GM23248 (cell line): ENCODE results near the gene CACNA2D2. TPM values are rescaled to one million over a fixed set of nuclear protein-coding genes. Genes with fewer than 3 reads are reported as not detected.
A peak's percentile ranks its signal among the peaks of the same experiment; 100 is the strongest.

Source experiments
- DNase-seq: peaks from one replicate; pipeline ENCODE4 v3.0.0-alpha.2; 2015
- H2AFZ ChIP-seq: fragments of 200-600 bp; sonication (generic); 2 replicates; pipeline ENCODE4 v1.6.1; 2016; ENCODE audit warnings: antibody characterized with exemption
- H3F3A ChIP-seq: fragments of 200-600 bp; sonication (generic); 2 replicates; pipeline ENCODE4 v1.6.1; 2016; ENCODE audit warnings: mild to moderate bottlenecking, antibody characterized with exemption, mixed run types; ENCODE audit not compliant: insufficient read depth
- H3K27ac ChIP-seq: fragments of 200-600 bp; sonication (generic); 2 replicates; pipeline ENCODE4 v1.5.1; 2016; ENCODE audit warnings: mild to moderate bottlenecking
- H3K27me3 ChIP-seq: fragments of 200-600 bp; sonication (generic); replicated peaks from 2 replicates; pipeline ENCODE4 v1.6.1; 2016; ENCODE audit warnings: mild to moderate bottlenecking; ENCODE audit not compliant: insufficient read depth
- H3K36me3 ChIP-seq: fragments of 200-600 bp; sonication (generic); 2 replicates; pipeline ENCODE4 v1.6.1; 2016; ENCODE audit warnings: low read depth, mild to moderate bottlenecking
- H3K4me1 ChIP-seq: fragments of 200-600 bp; sonication (generic); 2 replicates; pipeline ENCODE4 v1.6.1; 2016; ENCODE audit warnings: mild to moderate bottlenecking; ENCODE audit not compliant: insufficient read depth
- H3K4me2 ChIP-seq: fragments of 200-600 bp; sonication (generic); one replicate; pipeline ENCODE4 v1.6.1; 2016; ENCODE audit warnings: mild to moderate bottlenecking; ENCODE audit not compliant: unreplicated experiment
- H3K4me3 ChIP-seq: fragments of 200-600 bp; sonication (generic); 2 replicates; pipeline ENCODE4 v1.5.1; 2016; ENCODE audit warnings: mild to moderate bottlenecking
- H3K79me2 ChIP-seq: fragments of 200-600 bp; sonication (generic); 2 replicates; pipeline ENCODE4 v1.6.1; 2016; ENCODE audit warnings: mild to moderate bottlenecking; ENCODE audit not compliant: insufficient read depth
- H3K9ac ChIP-seq: fragments of 200-600 bp; sonication (generic); 2 replicates; pipeline ENCODE4 v1.6.1; 2016; ENCODE audit warnings: mild to moderate bottlenecking
- H3K9me2 ChIP-seq: fragments of 200-600 bp; sonication (generic); 2 replicates; pipeline ENCODE4 v1.6.1; 2016; ENCODE audit warnings: mixed run types, mild to moderate bottlenecking, moderate library complexity; ENCODE audit not compliant: insufficient read depth
- H3K9me3 ChIP-seq: fragments of 200-600 bp; sonication (generic); one replicate; pipeline ENCODE4 v1.6.1; 2017; ENCODE audit warnings: low read depth
- H4K20me1 ChIP-seq: fragments of 200-600 bp; sonication (generic); 2 replicates; pipeline ENCODE4 v1.6.0; 2016; ENCODE audit not compliant: insufficient read depth
- EZH2 ChIP-seq: fragments of 200-600 bp; sonication (generic); IDR thresholded peaks from 2 replicates; pipeline ENCODE4 v1.6.1; 2018; ENCODE audit warnings: antibody characterized with exemption, mild to moderate bottlenecking; ENCODE audit not compliant: insufficient read depth, poor library complexity, severe bottlenecking
- EZH2phosphoT487 ChIP-seq: fragments of 200-600 bp; sonication (generic); IDR thresholded peaks from 2 replicates; pipeline ENCODE4 v1.6.1; 2018; ENCODE audit warnings: antibody characterized with exemption, moderate library complexity, mild to moderate bottlenecking, low read depth; ENCODE audit not compliant: insufficient read depth
- WGBS, 2 experiments: methylation state at CpG; one replicate each; pipeline ENCODE4 v1.1.6; 2015 to 2017; ENCODE audit warnings: low lambda C conversion rate in 2 of 2, low coverage in 1 of 2; ENCODE audit errors: missing lambda C conversion rate in 2 of 2; 5-methylcytosine and 5-hydroxymethylcytosine counted together
- in situ Hi-C: fragments of 300-500 bp; cut with MboI; formaldehyde crosslinking; loops from 2 replicates; pipeline ENCODE4 v1.15.0; 2020
- polyA plus RNA-seq: library from polyadenylated mRNA; unstranded; fragments of >200 nt; fragmentation: Nextera tagmentation; extraction: Ambion mirVana; gene quantifications from 2 replicates; pipeline ENCODE4 v1.2.1, GENCODE V29; 2016
- total RNA-seq: library from RNA; depleted of rRNA; stranded (reverse); fragments of >200 nt; shearing (Covaris generic); gene quantifications from 2 replicates; pipeline ENCODE4 v1.2.3, GENCODE V29; 2014

CACNA2D2 gene
- total and polyA plus RNA-seq, 2 experiments from 2014 or later = not detected

GRCh38 chr3:50534681-50535330 is 31.4 kb upstream of the CACNA2D2 start:
- in situ Hi-C loops = loop anchor here (10.0 to 25.0 kb wide), 2 partner anchors 190 to 323 kb away; partner anchors contain the start of genes RASSF1, SLC38A3 and ZMYND10
- Histone ChIP-seq H3K4me2 (no peak overlapping the region), H3K4me1 (no peaks in the 10 kb centered on the region), H2AFZ (no peak overlapping the region), H4K20me1 (no peaks in the 10 kb centered on the region), H3K9me3 (no peaks in the 10 kb centered on the region), H3F3A (no peaks in the 10 kb centered on the region), H3K27me3 (peaks cover 28% of the 10 kb centered on the region), H3K9ac (no peak overlapping the region), H3K79me2 (no peaks in the 10 kb centered on the region), H3K27ac (no peak overlapping the region), H3K9me2 (no peaks in the 10 kb centered on the region), H3K36me3 (no peaks in the 10 kb centered on the region), H3K4me3 (no peak overlapping the region)
- WGBS, 2 experiments = 71 to 75% methylated on average over 9 of the region's 9 CpGs
- DNase-seq = peak; percentile 18
- no peak for TF ChIP-seq EZH2phosphoT487

DNA sequence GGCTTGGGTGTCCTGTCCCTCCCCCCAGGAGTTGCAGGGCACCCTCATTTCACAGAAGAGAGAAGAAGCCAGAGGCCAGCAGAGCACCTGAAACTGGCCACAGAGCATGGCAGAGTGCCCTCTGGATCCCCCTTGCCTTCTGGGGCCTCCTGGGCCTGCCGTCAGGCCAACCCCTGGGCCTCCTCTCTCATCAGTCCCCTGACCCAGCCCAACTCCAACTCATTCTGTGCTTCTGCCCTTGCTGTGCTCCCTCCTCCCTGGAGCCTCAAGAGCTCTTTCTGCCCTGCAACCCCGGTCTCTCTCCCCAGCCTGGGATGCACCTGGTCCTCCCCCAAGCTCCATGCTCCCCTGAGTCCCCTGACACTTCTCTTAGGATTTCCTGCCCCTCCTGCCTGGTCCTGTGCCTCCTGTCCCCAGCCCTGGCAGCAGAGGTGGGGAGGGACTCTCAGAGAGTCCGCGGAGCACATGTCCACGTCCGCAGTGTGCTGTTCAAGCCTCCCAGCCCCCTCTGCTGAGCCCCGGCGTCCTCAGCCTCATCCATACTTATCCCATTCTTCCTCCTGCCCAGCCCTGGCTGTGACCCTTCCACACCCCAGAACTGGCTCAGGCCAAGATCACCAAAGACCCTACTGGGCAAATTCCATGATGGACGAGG is 30.5 kb upstream of the CACNA2D2 start:
- H3K4me2 ChIP-seq = no peak overlapping the region
- in situ Hi-C loops = loop anchor here (10.0 to 25.0 kb wide), 2 partner anchors 189 to 322 kb away; partner anchors contain the start of genes RASSF1, SLC38A3 and ZMYND10
- H3K79me2 ChIP-seq = no peaks in the 10 kb centered on the region
- WGBS, 2 experiments = 73 to 74% methylated on average over 9 of the region's 9 CpGs
- H3K9me3 ChIP-seq = no peaks in the 10 kb centered on the region
- no peak overlapping the region for H2AFZ ChIP-seq
- H3K4me1 ChIP-seq = no peaks in the 10 kb centered on the region
- H3K27ac ChIP-seq = no peak overlapping the region
- no peaks in the 10 kb centered on the region for H3K9me2 ChIP-seq
- peaks cover 29% of the 10 kb centered on the region for H3K27me3 ChIP-seq
- TF ChIP-seq EZH2 (no peak), EZH2phosphoT487 (no peak)
- no peaks in the 10 kb centered on the region for H3K36me3 ChIP-seq
- H4K20me1 ChIP-seq = no peaks in the 10 kb centered on the region
- H3F3A ChIP-seq = no peaks in the 10 kb centered on the region
- no peak for DNase-seq
- no peak overlapping the region for H3K9ac ChIP-seq
- H3K4me3 ChIP-seq = no peak overlapping the region

DNA sequence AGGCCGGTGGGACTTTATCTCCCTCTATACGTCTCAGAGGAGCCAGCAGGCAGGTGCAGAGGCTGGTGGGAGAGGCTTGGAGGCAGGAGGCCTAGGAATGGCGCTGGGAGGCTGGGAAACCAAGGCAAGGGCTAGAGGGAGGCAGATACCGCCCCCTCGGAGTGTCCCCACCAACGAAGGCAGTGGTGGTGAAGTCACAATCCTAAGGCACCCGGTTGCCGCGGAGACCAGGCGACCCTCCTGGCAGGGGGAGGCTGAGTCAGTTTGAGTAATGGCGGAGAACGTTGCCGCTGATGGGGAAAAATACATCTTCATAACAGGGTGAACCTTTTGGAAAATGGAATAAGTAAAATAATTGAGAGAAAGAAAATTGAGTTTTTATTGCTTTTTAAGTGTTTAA is 29.9 kb upstream of the CACNA2D2 start:
- no peaks in the 10 kb centered on the region for H3K9me3 ChIP-seq
- H3K27ac ChIP-seq = no peak overlapping the region
- no peak overlapping the region for H3K9ac ChIP-seq
- no peak overlapping the region for H3K4me2 ChIP-seq
- TF ChIP-seq EZH2 (no peak), EZH2phosphoT487 (no peak)
- no peaks in the 10 kb centered on the region for H3K36me3 ChIP-seq
- 58 to 59% methylated on average over 13 of the region's 13 CpGs for WGBS, 2 experiments
- H3K9me2 ChIP-seq = no peaks in the 10 kb centered on the region
- no peaks in the 10 kb centered on the region for H3F3A ChIP-seq
- in situ Hi-C loops = loop anchor here (10.0 to 25.0 kb wide), 2 partner anchors 189 to 321 kb away; partner anchors contain the start of genes RASSF1, SLC38A3 and ZMYND10
- no peaks in the 10 kb centered on the region for H4K20me1 ChIP-seq
- peaks cover 24% of the 10 kb centered on the region for H3K27me3 ChIP-seq
- H2AFZ ChIP-seq = no peak overlapping the region
- H3K79me2 ChIP-seq = no peaks in the 10 kb centered on the region
- DNase-seq = no peak
- H3K4me1 ChIP-seq = no peaks in the 10 kb centered on the region
- H3K4me3 ChIP-seq = no peak overlapping the region

DNA sequence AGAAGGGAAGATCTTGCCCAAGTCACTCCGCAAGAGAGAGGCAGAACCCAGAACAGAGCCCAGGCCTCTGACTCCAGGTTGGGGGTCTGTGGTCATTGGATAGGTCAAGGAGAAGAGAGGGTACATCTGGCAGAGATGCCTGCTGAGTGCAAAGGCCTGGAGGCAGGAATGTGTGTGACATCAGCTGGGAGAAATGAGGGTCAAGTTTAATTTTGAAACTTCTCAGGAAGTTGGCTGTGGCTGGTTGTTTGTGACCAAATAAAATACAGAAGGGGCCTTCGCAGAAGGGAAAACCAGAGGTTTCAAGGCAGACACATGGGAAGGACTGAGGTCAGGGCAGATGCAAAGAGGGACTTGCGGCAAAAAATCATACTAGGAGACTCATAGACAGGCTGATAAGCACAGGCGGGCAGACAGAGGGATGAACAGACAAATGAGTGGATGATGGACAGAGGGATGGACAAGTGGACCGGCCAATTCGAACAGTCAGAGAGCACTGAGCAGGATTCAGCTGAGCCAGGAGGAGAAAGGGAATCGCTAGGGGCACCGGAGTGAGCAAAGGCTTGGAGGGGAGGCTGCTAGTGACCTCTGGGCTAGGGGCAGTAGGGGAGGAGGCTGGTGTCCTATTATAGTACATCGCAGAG is 28.8 kb upstream of the CACNA2D2 start:
- peak; percentile 24 for DNase-seq
- H3K4me1 ChIP-seq = no peaks in the 10 kb centered on the region
- H4K20me1 ChIP-seq = no peaks in the 10 kb centered on the region

More for the DNA sequence above, 28.8 kb upstream of the CACNA2D2 start:
- Histone ChIP-seq H2AFZ (no peak overlapping the region), H3K79me2 (no peaks in the 10 kb centered on the region), H3K9ac (no peak overlapping the region), H3K27ac (no peak overlapping the region), H3K27me3 (peaks cover 24% of the 10 kb centered on the region), H3K4me3 (no peak overlapping the region), H3K4me2 (no peak overlapping the region), H3F3A (no peaks in the 10 kb centered on the region), H3K9me2 (no peaks in the 10 kb centered on the region), H3K36me3 (no peaks in the 10 kb centered on the region), H3K9me3 (no peaks in the 10 kb centered on the region)
- 78 to 80% methylated on average over 9 of the region's 9 CpGs for WGBS, 2 experiments
- TF ChIP-seq EZH2phosphoT487 (no peak), EZH2 (no peak)
- in situ Hi-C loops = loop anchor here (10.0 to 25.0 kb wide), 2 partner anchors 187 to 320 kb away; partner anchors contain the start of genes RASSF1, SLC38A3 and ZMYND10
